Thyroid gland (tissue), 4 donors: ENCODE measurements around the gene CAD. TPM values are rescaled to one million over a fixed set of nuclear protein-coding genes. Genes with fewer than 3 reads are reported as not detected.

Source experiments
- DNase-seq, 2 donors: peaks; one replicate each; pipeline ENCODE4 v3.0.0-alpha.2; 2019
- H3K27ac ChIP-seq, 3 donors: fragments of 200-600 bp; sonication (generic); 1 replicate in 2 of 3; 2 replicates in 1 of 3; pipeline ENCODE4 v1.5.1; 2016 to 2019; ENCODE audit warnings: mild to moderate bottlenecking in 1 of 3, moderate library complexity in 1 of 3
- H3K27me3 ChIP-seq: fragments of 200-600 bp; sonication (generic); one replicate; pipeline ENCODE4 v1.5.1; 2019
- H3K36me3 ChIP-seq, 2 donors: fragments of 200-600 bp; sonication (generic); one replicate each; pipeline ENCODE4 v1.5.1; 2016 to 2019
- H3K4me1 ChIP-seq, 2 donors: fragments of 200-600 bp; sonication (generic); one replicate each; pipeline ENCODE4 v1.5.1; 2017 to 2019
- H3K4me3 ChIP-seq, 3 donors: fragments of 200-600 bp; sonication (generic); replicated peaks in 1 of 3; 1 replicate in 2 of 3; 2 replicates in 1 of 3; pipeline ENCODE4 v1.5.1; 2016; ENCODE audit warnings: mild to moderate bottlenecking in 1 of 3
- H3K9me3 ChIP-seq: fragments of 200-600 bp; sonication (generic); one replicate; pipeline ENCODE4 v1.5.1; 2017
- CTCF ChIP-seq, 6 experiments: fragments of 200-600 bp in 3 of 6; fragments of 450-650 bp in 3 of 6; sonication (generic) in 3 of 6; IDR thresholded peaks; one replicate each; pipeline ENCODE4 v1.5.1; 2016 to 2019; ENCODE audit warnings: antibody characterized with exemption in 6 of 6, mild to moderate bottlenecking in 2 of 6, inconsistent platforms in 1 of 6, moderate library complexity in 1 of 6
- POLR2A ChIP-seq, 2 donors: fragments of 450-650 bp; IDR thresholded peaks; one replicate each; pipeline ENCODE4 v1.6.1; 2017; ENCODE audit warnings: antibody characterized with exemption in 2 of 2, mild to moderate bottlenecking in 2 of 2, moderate library complexity in 1 of 2
- WGBS, 2 donors: methylation state at CpG; one replicate each; pipeline ENCODE4 v1.1.5; 2017; 5-methylcytosine and 5-hydroxymethylcytosine counted together
- intact Hi-C: fragments of 100-400 bp; cut with DNase I; formaldehyde crosslinking; loops from one replicate; pipeline ENCODE4 v1.15.1; 2023
- total RNA-seq, 4 donors: library from RNA; depleted of rRNA; stranded (reverse); fragments of >200 nt; gene quantifications; one replicate each; pipeline ENCODE4 v1.2.3, GENCODE V29; 2016

Gene CAD
- total RNA-seq, 4 donors from 2014 or later, result 16.5 to 31.9 (median 28.2) TPM

DNA sequence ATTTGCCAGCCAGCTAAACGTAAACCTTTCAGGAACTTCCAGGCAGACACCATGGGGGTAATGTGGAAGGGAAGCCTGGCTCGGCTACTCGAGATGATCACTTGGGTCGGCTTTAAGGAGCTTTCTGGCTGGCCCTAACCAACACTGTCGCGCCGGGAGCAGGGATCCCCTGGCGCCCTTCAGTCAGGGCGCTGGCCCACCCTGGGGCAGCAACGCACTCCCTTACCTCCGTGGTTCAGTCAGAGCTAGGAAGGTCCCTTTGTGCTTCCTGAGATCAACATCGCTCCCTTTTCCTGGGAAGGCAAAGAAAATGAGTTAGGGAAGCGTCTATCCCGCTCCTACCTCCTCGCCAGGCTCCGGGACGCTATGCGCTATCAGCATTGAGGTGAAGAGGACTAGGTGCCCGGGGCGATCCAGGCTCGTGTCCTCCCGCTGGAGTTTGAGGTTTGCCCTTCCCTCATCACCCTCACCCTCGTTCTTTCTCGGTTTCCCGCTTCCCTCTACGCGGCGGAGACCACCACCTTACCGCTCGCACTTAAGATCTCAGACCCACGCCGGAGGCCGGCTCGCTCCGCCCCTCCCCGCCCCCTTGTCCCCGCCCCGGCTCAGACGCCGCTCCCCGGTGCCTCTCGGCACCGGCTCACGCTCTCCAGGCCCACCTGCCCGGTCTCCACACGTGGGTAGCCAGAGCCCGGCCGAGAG, 5.8 kb upstream of the CAD start:
- peaks cover 0 to 17% of the 10 kb centered on the region in 2 donors for H3K36me3 ChIP-seq
- TF ChIP-seq CTCF (IDR thresholded peaks at IDR 0.05) (no peak), POLR2A (IDR thresholded peaks at IDR 0.05) (no peak)
- WGBS, 2 donors, result 1 to 4% methylated on average over 28 to 47 of the region's 48 CpGs
- H3K4me1 ChIP-seq, result peaks cover 10 to 14% of the 10 kb centered on the region in 2 donors
- intact Hi-C loops, result no loop called here
- peak in 1 of 2 donors; percentile 33 for DNase-seq
- peak overlapping the region; percentile 93 to 96 (median 95) for H3K27ac ChIP-seq
- H3K27me3 ChIP-seq, result no peaks in the 10 kb centered on the region
- H3K4me3 ChIP-seq, result peak overlapping the region; percentile 43 to 67 (median 54)
- H3K9me3 ChIP-seq, result no peaks in the 10 kb centered on the region

- DNase-seq, result peak; percentile 90 to 91
- H3K9me3 ChIP-seq, result no peaks in the 10 kb centered on the region
- peak within 1 kb of the TSS; percentile 43 to 67 (median 54) for H3K4me3 ChIP-seq
- 0 to 1% methylated on average over 8 to 20 of the region's 73 CpGs for WGBS, 2 donors
- intact Hi-C loops, result no loop called here
- peaks cover 0 to 16% of the 10 kb centered on the region in 2 donors for H3K36me3 ChIP-seq
- peaks cover 13 to 17% of the 10 kb centered on the region in 2 donors for H3K4me1 ChIP-seq
- H3K27ac ChIP-seq, result peak within 1 kb of the TSS; percentile 93 to 96 (median 95)
- H3K27me3 ChIP-seq, result no peaks in the 10 kb centered on the region
- TF ChIP-seq POLR2A (IDR thresholded peaks at IDR 0.05), result peak; percentile 49 to 94
- TF ChIP-seq CTCF (IDR thresholded peaks at IDR 0.05), result no peak
These were observed 5.1 kb upstream of the CAD start, which contains the start of the genes ATRAID and SLC5A6 for GRCh38 chr2:27211943-27212625. ATRAID (plus strand) TSS chr2:27212041; CDS start chr2:27212369, 328 bp downstream. SLC5A6 (minus strand) TSS chr2:27212268; CDS start chr2:27207650, 4,618 bp downstream.

- intact Hi-C loops, result no loop called here
- WGBS, 2 donors, result 9 to 10% methylated on average over 34 of the region's 34 CpGs
These were observed 4.3 kb upstream of the CAD start for GRCh38 chr2:27212626-27213471.

DNA sequence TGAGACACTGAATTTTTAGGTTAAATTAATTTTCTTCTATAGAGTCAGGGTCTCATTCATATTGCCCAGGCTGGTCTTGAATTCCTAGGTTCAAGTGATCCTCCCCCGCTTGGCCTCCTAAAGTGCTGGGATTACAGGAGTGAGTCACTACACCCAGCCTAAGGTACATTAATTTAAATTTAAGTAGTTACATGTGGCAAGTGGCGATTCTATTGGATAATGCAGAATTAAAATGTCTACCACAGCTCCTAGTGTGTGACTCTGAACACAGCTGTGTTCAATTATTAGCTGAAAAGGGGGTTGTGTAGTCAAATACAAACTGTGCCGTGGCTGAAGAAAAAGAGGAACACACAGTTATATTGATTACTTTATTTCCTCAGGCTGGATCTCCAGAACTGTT, 2.2 kb upstream of the CAD start:
- Histone ChIP-seq H3K27ac (no peak overlapping the region), H3K27me3 (no peaks in the 10 kb centered on the region), H3K36me3 (peaks cover 0 to 9% of the 10 kb centered on the region in 2 donors), H3K9me3 (no peaks in the 10 kb centered on the region), H3K4me1 (peaks cover 20 to 25% of the 10 kb centered on the region in 2 donors), H3K4me3 (no peak overlapping the region)
- no peak for DNase-seq
- TF ChIP-seq POLR2A (IDR thresholded peaks at IDR 0.05), result no peak
- TF ChIP-seq CTCF (IDR thresholded peaks at IDR 0.05), result no peak
- intact Hi-C loops, result no loop called here
- 85 to 94% methylated on average over 3 of the region's 3 CpGs for WGBS, 2 donors

More at GRCh38 chr2:27212626-27213471, 4.3 kb upstream of the CAD start:
- no peak for DNase-seq
- H3K4me3 ChIP-seq, result peak overlapping the region; percentile 34 to 67 (median 54)
- no peaks in the 10 kb centered on the region for H3K27me3 ChIP-seq
- H3K27ac ChIP-seq, result peak overlapping the region; percentile 93 to 96 (median 95)
- TF ChIP-seq CTCF (IDR thresholded peaks at IDR 0.05) (no peak), POLR2A (IDR thresholded peaks at IDR 0.05) (no peak)
- no peaks in the 10 kb centered on the region for H3K9me3 ChIP-seq
- H3K36me3 ChIP-seq, result peaks cover 0 to 9% of the 10 kb centered on the region in 2 donors
- peaks cover 16 to 20% of the 10 kb centered on the region in 2 donors for H3K4me1 ChIP-seq
